HTR-8/SVneo (cell line): ENCODE results near the gene KRT34.
A peak's percentile ranks its signal among the peaks of the same experiment; 100 is the strongest.

Source experiments
- DNase-seq: peaks from one replicate; pipeline ENCODE4 v3.0.0; 2011; ENCODE audit warnings: low spot score, mixed read lengths; ENCODE audit not compliant: insufficient read length
- FAIRE-seq: peaks from 2 replicates; lab custom pipeline; 2011; peaks lifted over from hg19 to GRCh38; lab: Jason Lieb, UNC

The KRT34 gene

DNA sequence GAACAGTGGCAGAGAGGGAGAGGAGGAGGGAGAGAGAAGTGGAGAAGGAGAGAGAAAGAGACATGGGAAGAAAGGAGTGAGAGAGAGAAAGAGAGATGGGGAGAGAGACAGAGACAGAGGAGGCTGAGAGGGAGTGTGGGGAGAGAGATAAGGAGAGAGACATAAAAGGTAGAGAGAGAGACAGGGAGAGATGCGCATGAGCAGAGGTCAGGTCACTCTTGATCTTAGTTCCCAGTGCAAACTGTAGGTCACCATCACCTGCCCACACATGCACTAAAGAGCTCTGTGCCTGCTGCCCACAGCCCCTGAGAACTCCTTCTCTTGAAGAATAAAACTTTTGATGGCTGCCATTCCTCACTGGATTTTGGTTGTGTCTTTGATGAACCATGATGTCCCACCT is 46.4 kb downstream of the KRT34 start:
- DNase-seq, result no peak
- no peak for FAIRE-seq

GRCh38 chr17:41334385-41335305 is 47.5 kb downstream of the KRT34 start:
- FAIRE-seq, result no peak
- no peak for DNase-seq

- no peak for DNase-seq
- no peak for FAIRE-seq
These were observed 48.3 kb downstream of the KRT34 start for GRCh38 chr17:41333836-41334235.

DNA sequence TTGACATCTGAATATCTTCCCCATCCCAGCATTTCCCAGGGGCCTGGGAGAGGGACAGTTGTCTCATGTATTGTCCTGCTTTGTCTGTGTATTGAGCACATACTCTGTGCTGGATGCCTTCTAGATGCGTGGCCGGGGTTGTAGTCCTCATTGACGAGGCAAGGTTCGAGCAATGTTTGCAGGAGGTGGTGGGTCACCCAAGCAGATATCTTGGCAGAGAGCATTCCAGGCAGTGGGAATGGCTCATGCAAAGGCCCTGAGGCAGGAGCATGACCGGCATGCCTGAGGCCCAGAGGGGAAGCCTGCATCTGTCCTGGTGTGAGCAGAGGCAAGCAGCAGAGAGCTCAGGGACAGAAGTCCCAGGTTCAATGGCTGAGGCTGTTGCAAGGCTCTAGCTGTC is 49.0 kb downstream of the KRT34 start:
- FAIRE-seq (no peak), DNase-seq (no peak)

GRCh38 chr17:41332239-41332638 is 49.9 kb downstream of the KRT34 start:
- DNase-seq (no peak), FAIRE-seq (peak; percentile 4)

DNA sequence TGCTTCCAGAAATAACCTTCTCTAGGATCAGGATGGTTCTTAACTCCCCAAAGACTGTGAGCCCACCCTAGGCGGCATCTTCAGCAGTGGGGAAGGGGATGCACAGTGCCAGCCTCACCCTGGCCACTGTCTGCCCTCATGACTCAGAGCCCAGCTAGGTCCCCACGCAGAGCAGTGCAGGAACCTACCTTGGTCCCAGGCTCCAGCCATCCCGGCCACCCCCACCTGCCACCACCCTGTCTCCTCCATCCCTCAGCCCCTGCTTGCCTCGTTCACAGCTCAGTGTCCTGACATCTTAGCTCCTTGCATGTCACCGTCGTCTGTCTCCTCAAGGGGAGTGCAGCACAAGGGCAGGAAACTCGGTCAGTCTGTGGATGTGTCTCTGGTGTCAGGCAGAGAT is 50.5 kb downstream of the KRT34 start:
- FAIRE-seq, result no peak
- DNase-seq, result no peak

- DNase-seq (peak; percentile 75), FAIRE-seq (peak; percentile 97)
These were observed 52.7 kb downstream of the KRT34 start for GRCh38 chr17:41329279-41329948.

GRCh38 chr17:41328207-41328606 is 53.9 kb downstream of the KRT34 start:
- FAIRE-seq (no peak), DNase-seq (no peak)
